ENCODE data around the gene CREB3. TPM values are rescaled to one million over a fixed set of nuclear protein-coding genes. Genes with fewer than 3 reads are reported as not detected.

The CREB3 gene
- 51.5 and 52.2 TPM in 2 replicates for total RNA-seq

GRCh38 chr9:35732185-35732799 is at the start of gene CREB3, which contains the start of gene TLN1:
Gene CREB3, plus strand, starts transcription at chr9:35732666. Its CDS starts 107 bp downstream, at chr9:35732773.
Gene TLN1, minus strand, starts transcription at chr9:35732195. Its CDS starts 6,501 bp downstream, at chr9:35725694.

GRCh38 chr9:35689542-35690293 is 42.7 kb upstream of the CREB3 start, which contains the start of gene TPM2:
Gene TPM2, minus strand, starts transcription at chr9:35689925. Its CDS starts 108 bp downstream, at chr9:35689817.

GRCh38 chr9:35748858-35749514 is 16.5 kb downstream of the CREB3 start, which contains the start of the genes GBA2 and RGP1:
Gene GBA2, minus strand, starts transcription at chr9:35749228. Its CDS starts 524 bp downstream, at chr9:35748704.
Gene RGP1, plus strand, starts transcription at chr9:35749287. Its CDS starts 469 bp downstream, at chr9:35749756.

GRCh38 chr9:35754264-35754663 is 21.8 kb downstream of the CREB3 start, which contains the start of gene MSMP:
Gene MSMP, minus strand, starts transcription at chr9:35754276. Its CDS starts 147 bp downstream, at chr9:35754129.

Other genes starting within 250 kb of the CREB3 start
- gene RUSC2, start 242.6 kb upstream of the CREB3 start, total RNA-seq: 10.3 and 19.7 TPM in 2 replicates
- 4.0 and 8.4 TPM in 2 replicates for gene TESK1, start 127.4 kb upstream of the CREB3 start, total RNA-seq
- not detected in 2 replicates for gene CD72, start 114.3 kb upstream of the CREB3 start, total RNA-seq
- not detected in 2 replicates for gene SIT1, start 81.7 kb upstream of the CREB3 start, total RNA-seq
- gene RMRP, start 74.6 kb upstream of the CREB3 start, total RNA-seq: 34,663 and 71,197 TPM in 2 replicates
- 8.9 and 13.7 TPM in 2 replicates for gene CCDC107, start 74.4 kb upstream of the CREB3 start, total RNA-seq
- gene ARHGEF39, start 67.5 kb upstream of the CREB3 start, total RNA-seq: 0.38 and 0.81 TPM in 2 replicates
- 0.19 TPM in 1 of 2 replicates, not detected in the other for gene CA9, start 58.7 kb upstream of the CREB3 start, total RNA-seq
- 316 and 644 TPM in 2 replicates for gene TPM2, start 42.7 kb upstream of the CREB3 start, total RNA-seq
- gene TLN1, start 471 bp upstream of the CREB3 start, total RNA-seq: 315 and 441 TPM in 2 replicates
- 63.2 and 65.8 TPM in 2 replicates for gene GBA2, start 16.6 kb downstream of the CREB3 start, total RNA-seq
- 8.5 and 10.8 TPM in 2 replicates for gene RGP1, start 16.6 kb downstream of the CREB3 start, total RNA-seq
- gene MSMP, start 21.6 kb downstream of the CREB3 start, total RNA-seq: 6.5 and 13.3 TPM in 2 replicates
- 6.2 and 14.1 TPM in 2 replicates for gene NPR2, start 58.9 kb downstream of the CREB3 start, total RNA-seq
- gene SPAG8, start 79.6 kb downstream of the CREB3 start, total RNA-seq: 0.19 and 0.27 TPM in 2 replicates
- 18.4 and 21.7 TPM in 2 replicates for gene HINT2, start 82.4 kb downstream of the CREB3 start, total RNA-seq
- not detected in 2 replicates for gene FAM221B, start 96.1 kb downstream of the CREB3 start, total RNA-seq
- 0.09 and 1.1 TPM in 2 replicates for gene TMEM8B, start 96.6 kb downstream of the CREB3 start, total RNA-seq
- gene OR13J1, start 137.7 kb downstream of the CREB3 start, total RNA-seq: not detected in 2 replicates
- gene HRCT1, start 173.5 kb downstream of the CREB3 start, total RNA-seq: 0.56 and 3.7 TPM in 2 replicates
- 10.4 and 12.7 TPM in 2 replicates for gene SPAAR, start 176.8 kb downstream of the CREB3 start, total RNA-seq
- not detected in 2 replicates for gene OR2S2, start 225.5 kb downstream of the CREB3 start, total RNA-seq

Data from endothelial cell of coronary artery (primary cell).